H1 (cell line): Measurements from ENCODE around the gene NDNF. TPM values are rescaled to one million over a fixed set of nuclear protein-coding genes. Genes with fewer than 3 reads are reported as not detected.

Experiments
- CTCF ChIA-PET: fragments of 300-600 bp; sonication (Branson Sonifier 250); formaldehyde crosslinking; loops from one replicate; lab custom pipeline; 2021; ENCODE audit not compliant: partially characterized antibody; lab: Charles Lee
- POLR2A ChIA-PET: fragments of 300-600 bp; sonication (Branson Sonifier 250); formaldehyde crosslinking; loops from one replicate; lab custom pipeline; 2021; ENCODE audit warnings: inconsistent platforms; ENCODE audit not compliant: partially characterized antibody; lab: Charles Lee
- DNase-seq, 2 experiments: peaks; one replicate each; pipeline versions ENCODE4 v3.0.0 to v3.0.0-alpha.2; 2010 to 2022; ENCODE audit warnings: low spot score in 2 of 2, low read depth in 1 of 2, mixed read lengths in 1 of 2
- FAIRE-seq: peaks from 2 replicates; lab custom pipeline; 2011; peaks lifted over from hg19 to GRCh38; lab: Jason Lieb, UNC
- H2AFZ ChIP-seq: 2 replicates; pipeline ENCODE4 v1.8.1; 2012; ENCODE audit warnings: low read length, inconsistent platforms
- H2AK5ac ChIP-seq: 2 replicates; pipeline ENCODE4 v1.6.1; 2013; ENCODE audit warnings: low read depth, low read length
- H2BK120ac ChIP-seq: replicated peaks from 2 replicates; pipeline ENCODE3; 2013; ENCODE audit warnings: low read depth, low read length, inconsistent platforms
- H2BK12ac ChIP-seq: 2 replicates; pipeline ENCODE4 v1.6.1; 2013; ENCODE audit warnings: low read depth, low read length
- H2BK15ac ChIP-seq: 2 replicates; pipeline ENCODE4 v1.6.1; 2013; ENCODE audit warnings: low read length
- H2BK20ac ChIP-seq: 2 replicates; pipeline ENCODE4 v1.6.1; 2013; ENCODE audit warnings: low read length
- H2BK5ac ChIP-seq: 2 replicates; pipeline ENCODE4 v1.6.1; 2013; ENCODE audit warnings: low read depth, low read length
- H3K14ac ChIP-seq: 2 replicates; pipeline ENCODE4 v1.6.1; 2013; ENCODE audit warnings: inconsistent platforms; ENCODE audit not compliant: insufficient read length
- H3K18ac ChIP-seq: 2 replicates; pipeline ENCODE4 v1.6.1; 2013; ENCODE audit warnings: low read length; ENCODE audit errors: extremely low read depth
- H3K23ac ChIP-seq: 2 replicates; pipeline ENCODE4 v1.6.1; 2013; ENCODE audit warnings: inconsistent platforms; ENCODE audit not compliant: insufficient read length
- H3K23me2 ChIP-seq: 2 replicates; pipeline ENCODE4 v1.6.1; 2013; ENCODE audit warnings: low read depth, low read length
- H3K27ac ChIP-seq: 2 replicates; pipeline ENCODE4 v1.6.1; 2011; ENCODE audit warnings: low read depth, low read length, inconsistent platforms
- H3K27me3 ChIP-seq, 4 experiments: replicated peaks in 1 of 4; 1 replicate in 1 of 4; 2 replicates in 3 of 4; pipeline versions ENCODE4 v1.6.1 to v1.8.1; 2011 to 2013; ENCODE audit warnings: low read length in 3 of 4, mild to moderate bottlenecking in 3 of 4, inconsistent platforms in 2 of 4, mixed read lengths in 2 of 4, moderate library complexity in 1 of 4; ENCODE audit not compliant: control insufficient read depth in 3 of 4, insufficient read depth in 3 of 4; ENCODE audit errors: extremely low read depth in 1 of 4
- H3K36me3 ChIP-seq, 4 experiments: 2 replicates each; pipeline versions ENCODE4 v1.6.1 to v1.8.1; 2011 to 2013; ENCODE audit warnings: mild to moderate bottlenecking in 4 of 4, low read length in 3 of 4, moderate library complexity in 2 of 4, control low read depth in 1 of 4, inconsistent platforms in 1 of 4; ENCODE audit not compliant: insufficient read depth in 4 of 4, control insufficient read depth in 2 of 4
- H3K4ac ChIP-seq: replicated peaks from 2 replicates; pipeline ENCODE3; 2013; ENCODE audit warnings: low read length, low read depth, mixed read lengths, inconsistent platforms; ENCODE audit not compliant: insufficient read length
- H3K4me1 ChIP-seq, 4 experiments: replicated peaks in 1 of 4; 1 replicate in 1 of 4; 2 replicates in 3 of 4; pipeline versions ENCODE4 v1.6.1 to v1.8.1; 2011 to 2013; ENCODE audit warnings: low read length in 3 of 4, inconsistent platforms in 2 of 4, mixed read lengths in 1 of 4; ENCODE audit not compliant: insufficient read depth in 4 of 4, control insufficient read depth in 3 of 4
- H3K4me2 ChIP-seq, 2 experiments: 2 replicates each; pipeline versions ENCODE4 v1.6.1 to v1.8.1; 2011 to 2013; ENCODE audit warnings: low read depth in 2 of 2, low read length in 2 of 2, control low read depth in 1 of 2, inconsistent platforms in 1 of 2, mild to moderate bottlenecking in 1 of 2; ENCODE audit not compliant: insufficient read depth in 1 of 2
- H3K4me3 ChIP-seq, 4 experiments: fragments of 200-600, 300-600 bp in 1 of 4; sonication (generic), shearing (Covaris generic), sonication (Bioruptor Twin) in 1 of 4; 2 replicates each; pipeline versions ENCODE4 v1.5.1 to v1.8.1; 2011 to 2016; ENCODE audit warnings: low read length in 4 of 4, low read depth in 3 of 4, control low read depth in 2 of 4, inconsistent platforms in 2 of 4, mild to moderate bottlenecking in 2 of 4, mixed read lengths in 1 of 4, moderate library complexity in 1 of 4; ENCODE audit not compliant: insufficient read depth in 2 of 4; ENCODE audit errors: extremely low read depth in 1 of 4
- H3K56ac ChIP-seq: replicated peaks from 2 replicates; pipeline ENCODE3; 2013; ENCODE audit warnings: low read depth, mild to moderate bottlenecking, mixed read lengths, low read length, inconsistent platforms; ENCODE audit not compliant: insufficient read length
- H3K79me1 ChIP-seq: 2 replicates; pipeline ENCODE4 v1.6.1; 2013; ENCODE audit warnings: low read depth, low read length, control low read depth
- H3K79me2 ChIP-seq, 2 experiments: 2 replicates each; pipeline versions ENCODE4 v1.6.1 to v1.8.1; 2012 to 2013; ENCODE audit warnings: low read length in 2 of 2, mild to moderate bottlenecking in 2 of 2, inconsistent platforms in 1 of 2; ENCODE audit not compliant: insufficient read depth in 2 of 2, control insufficient read depth in 1 of 2
- H3K9ac ChIP-seq, 4 experiments: replicated peaks in 1 of 4; 1 replicate in 1 of 4; 2 replicates in 3 of 4; pipeline versions ENCODE4 v1.6.1 to v1.8.1; 2011 to 2013; ENCODE audit warnings: low read depth in 3 of 4, low read length in 3 of 4, control low read depth in 2 of 4, mild to moderate bottlenecking in 2 of 4, moderate library complexity in 2 of 4, inconsistent platforms in 1 of 4; ENCODE audit errors: extremely low read depth in 1 of 4
- H3K9me3 ChIP-seq, 2 experiments: 2 replicates each; pipeline versions ENCODE4 v1.6.1 to v1.8.1; 2012 to 2013; ENCODE audit warnings: mild to moderate bottlenecking in 2 of 2, moderate library complexity in 2 of 2, control low read depth in 1 of 2, inconsistent platforms in 1 of 2, low read depth in 1 of 2, low read length in 1 of 2, mixed read lengths in 1 of 2; ENCODE audit not compliant: insufficient read depth in 2 of 2
- H4K20me1 ChIP-seq, 2 experiments: replicated peaks in 1 of 2; 2 replicates each; pipeline versions ENCODE3 to v1.8.1; 2011 to 2013; ENCODE audit warnings: inconsistent platforms in 2 of 2, low read length in 2 of 2, mild to moderate bottlenecking in 1 of 2; ENCODE audit not compliant: insufficient read depth in 2 of 2, control insufficient read depth in 1 of 2
- H4K5ac ChIP-seq: 2 replicates; pipeline ENCODE4 v1.6.1; 2013; ENCODE audit warnings: low read length, low read depth, mixed read lengths, inconsistent platforms; ENCODE audit not compliant: insufficient read length
- H4K8ac ChIP-seq: 2 replicates; pipeline ENCODE4 v1.8.0; 2013; ENCODE audit warnings: mild to moderate bottlenecking, moderate library complexity, low read length, inconsistent platforms; ENCODE audit not compliant: insufficient read depth; ENCODE audit errors: extremely low read depth
- H4K91ac ChIP-seq: replicated peaks from 2 replicates; pipeline ENCODE3; 2013; ENCODE audit warnings: low read length, mixed read lengths, inconsistent platforms; ENCODE audit not compliant: insufficient read length
- ATF3 ChIP-seq: IDR thresholded peaks from 2 replicates; pipeline ENCODE4 v1.6.1; 2011; ENCODE audit warnings: low read depth, mild to moderate bottlenecking, low read length; ENCODE audit not compliant: insufficient read depth
- CHD2 ChIP-seq: IDR thresholded peaks from 2 replicates; pipeline ENCODE4 v1.6.1; 2012; ENCODE audit warnings: low read length, improper control_type of control experiment
- CREB1 ChIP-seq: IDR thresholded peaks from 2 replicates; pipeline ENCODE4 v1.6.1; 2012; ENCODE audit warnings: inconsistent platforms
- CTCF ChIP-seq, 3 experiments: IDR thresholded peaks; 1 replicate in 2 of 3; 2 replicates in 1 of 3; pipeline versions ENCODE4 v1.5.1 to v1.6.1; 2011; ENCODE audit warnings: low read length in 3 of 3, mild to moderate bottlenecking in 3 of 3, inconsistent platforms in 2 of 3, low read depth in 1 of 3, moderate library complexity in 1 of 3; ENCODE audit not compliant: insufficient read depth in 1 of 3; ENCODE audit errors: control extremely low read depth in 1 of 3
- KDM5A ChIP-seq: fragments of 200-600 bp; IDR thresholded peaks from 2 replicates; pipeline ENCODE4 v1.7.1; 2012; ENCODE audit warnings: mild to moderate bottlenecking, low read length, inconsistent platforms, mixed read lengths
- POLR2AphosphoS5 ChIP-seq: IDR thresholded peaks from 2 replicates; pipeline ENCODE4 v1.6.1; 2011; ENCODE audit warnings: low read depth, low read length
- TBP ChIP-seq: IDR thresholded peaks from 2 replicates; pipeline ENCODE4 v1.6.1; 2011; ENCODE audit warnings: low read depth, low read length, improper control_type of control experiment
- TCF12 ChIP-seq: IDR thresholded peaks from 2 replicates; pipeline ENCODE4 v1.6.1; 2011; ENCODE audit warnings: low read depth, mild to moderate bottlenecking, low read length
- YY1 ChIP-seq: IDR thresholded peaks from 2 replicates; pipeline ENCODE4 v1.6.1; 2011; ENCODE audit warnings: low read depth, mild to moderate bottlenecking, low read length
- WGBS, 2 experiments: shearing (Covaris generic) in 1 of 2; methylation state at CpG; one replicate each; pipeline versions ENCODE4 v1.1.6 to v1.1.7; 2013 to 2015; ENCODE audit warnings: low lambda C conversion rate in 2 of 2, mixed read lengths in 2 of 2, inconsistent platforms in 1 of 2, low coverage in 1 of 2, missing lambda C conversion rate in 1 of 2; ENCODE audit not compliant: insufficient replicate concordance in 2 of 2, insufficient coverage in 1 of 2, insufficient read length in 1 of 2; ENCODE audit errors: extremely low coverage in 1 of 2, missing lambda C conversion rate in 1 of 2; 5-methylcytosine and 5-hydroxymethylcytosine counted together
- polyA plus RNA-seq, 7 experiments: library from polyadenylated mRNA; depleted of rRNA in 3 of 7; stranded (reverse) in 5 of 7; unstranded in 2 of 7; fragments of >200 nt in 5 of 7; fragments of 200-250 nt in 2 of 7; gene quantifications; 1 replicate in 5 of 7; 2 replicates in 1 of 7; 4 replicates in 1 of 7; pipeline versions ENCODE4 v1.2.1 to v1.2.3, GENCODE V29; 2011 to 2013; ENCODE audit warnings: missing spikeins in 2 of 7, mixed read lengths in 2 of 7
- total RNA-seq: library from RNA; stranded (reverse); fragmentation: NEBNext Ultra II Directional; extraction: Animal tissue kit (Norgen Biotek cat#: 25700); gene quantifications from 2 replicates; pipeline ENCODE4 v1.2.1, GENCODE V29; 2021

NDNF gene
- total and polyA plus RNA-seq, 2 of the 8 experiments (the other 6 are each of a cell fraction or from before 2014, with no cell fraction given): 0.70 to 1.6 TPM

- no peak overlapping the region for H3K9ac ChIP-seq
- no peaks in the 10 kb centered on the region for H3K4me1 ChIP-seq
- H2BK12ac ChIP-seq: no peak overlapping the region
- H2BK15ac ChIP-seq: no peak overlapping the region
- H3K27ac ChIP-seq: no peak overlapping the region
- CTCF ChIA-PET: interaction anchor here (0.8 to 1.1 kb wide), 2 partner anchors 95 to 100 kb away, joined by 3 read pairs; no protein-coding TSS in a partner anchor
- H3K4me2 ChIP-seq: no peak overlapping the region
- H3K14ac ChIP-seq: no peak overlapping the region
- no peak for TF ChIP-seq TCF12
- TF ChIP-seq CHD2: no peak
- no peak for TF ChIP-seq CREB1
- no peak for TF ChIP-seq ATF3
- no peak for TF ChIP-seq YY1
- TF ChIP-seq CTCF (IDR thresholded peaks at IDR 0.05; ENCODE audit: control extremely low read depth in 1 of 3, insufficient read depth in 1 of 3, low read depth in 1 of 3, low read length in 3 of 3): no peak
- no peak for TF ChIP-seq POLR2AphosphoS5
- TF ChIP-seq KDM5A: no peak
- TF ChIP-seq TBP: no peak
- H4K5ac ChIP-seq: no peak overlapping the region
- DNase-seq (no peak), FAIRE-seq (no peak)
- no peak overlapping the region for H3K4ac ChIP-seq
- no peaks in the 10 kb centered on the region for H3K36me3 ChIP-seq
- no peak overlapping the region for H4K8ac ChIP-seq
- H3K79me2 ChIP-seq: no peaks in the 10 kb centered on the region
- no peak overlapping the region for H2AK5ac ChIP-seq
- H3K18ac ChIP-seq: no peak overlapping the region
- no peak overlapping the region for H4K91ac ChIP-seq
- POLR2A ChIA-PET: no interaction called here
- no peak overlapping the region for H3K56ac ChIP-seq
- H3K9me3 ChIP-seq: no peaks in the 10 kb centered on the region
- no peak overlapping the region for H2BK20ac ChIP-seq
- H2BK120ac ChIP-seq: no peak overlapping the region
- H3K23me2 ChIP-seq: no peaks in the 10 kb centered on the region
- H2AFZ ChIP-seq: no peak overlapping the region
- H3K27me3 ChIP-seq: no peaks in the 10 kb centered on the region
- no peak overlapping the region for H3K4me3 ChIP-seq
- no peak overlapping the region for H3K23ac ChIP-seq
- H4K20me1 ChIP-seq: no peaks in the 10 kb centered on the region
- no peaks in the 10 kb centered on the region for H3K79me1 ChIP-seq
- H2BK5ac ChIP-seq: no peak overlapping the region
- WGBS, 2 experiments: 83% methylated on average over 1 of the region's 1 CpG; no CpG with 5 or more reads in 1 of the 2 experiments
Observed at GRCh38 chr4:121018543-121018942, 53.8 kb downstream of the NDNF start.
